A549 (cell line): ENCODE results near the gene PRMT7. TPM values are rescaled to one million over a fixed set of nuclear protein-coding genes. Genes with fewer than 3 reads are reported as not detected.

Experiments
- ATAC-seq, 2 experiments: fragments of 200-7000 bp in 1 of 2; fragments of >200 bp in 1 of 2; cut with Nextera tagmentation in 1 of 2; cut with Tn5 transposase in 1 of 2; 3 replicates each; pipeline versions ENCODE4 v1.8.0 to v1.9.1; 2018 to 2020; ENCODE audit warnings: mild to moderate bottlenecking in 1 of 2, moderate library complexity in 1 of 2
- CTCF ChIA-PET: fragments of 300-600 bp; sonication (Branson Sonifier 250); formaldehyde crosslinking; extraction: SDS; loops from one replicate; lab custom pipeline; 2021; ENCODE audit warnings: antibody characterized with exemption, inconsistent platforms; lab: Yijun Ruan, JAX
- POLR2A ChIA-PET: fragments of 350-600 bp; formaldehyde crosslinking; extraction: SDS; loops from one replicate; lab custom pipeline; 2021; ENCODE audit warnings: antibody characterized with exemption, inconsistent platforms; lab: Yijun Ruan, JAX
- DNase-seq, 2 experiments: peaks; one replicate each; pipeline versions ENCODE4 v3.0.0 to v3.0.0-alpha.2; 2011 to 2016; ENCODE audit warnings: low read depth in 1 of 2, low spot score in 1 of 2
- FAIRE-seq: peaks from 2 replicates; lab custom pipeline; 2011; peaks lifted over from hg19 to GRCh38; lab: Jason Lieb, UNC
- H3K27ac ChIP-seq, 2 experiments: fragments of >200 bp; sonication (Bioruptor Twin); formaldehyde crosslinking; 3 replicates each; pipeline ENCODE4 v1.5.1; 2016 to 2017
- H3K4me1 ChIP-seq: fragments of >200 bp; sonication (Bioruptor Twin); formaldehyde crosslinking; 3 replicates; pipeline ENCODE4 v1.6.1; 2016
- H3K4me2 ChIP-seq: fragments of >200 bp; sonication (Bioruptor Twin); formaldehyde crosslinking; 3 replicates; pipeline ENCODE4 v1.6.1; 2016
- H3K4me3 ChIP-seq: fragments of >200 bp; sonication (Bioruptor Twin); formaldehyde crosslinking; 3 replicates; pipeline ENCODE4 v1.5.1; 2016
- H3K9me3 ChIP-seq: fragments of >200 bp; sonication (Bioruptor Twin); formaldehyde crosslinking; 3 replicates; pipeline ENCODE4 v1.6.1; 2016
- CEBPB ChIP-seq, 2 experiments: fragments of >200 bp in 1 of 2; sonication (Bioruptor Twin) in 1 of 2; formaldehyde crosslinking in 1 of 2; IDR thresholded peaks; 2 replicates each; pipeline ENCODE4 v1.6.1; 2012 to 2016
- EHF ChIP-seq: fragments of 250-450 bp; sonication (Bioruptor Pico); IDR thresholded peaks from 2 replicates; pipeline ENCODE4 v1.5.0; 2020; ENCODE audit warnings: mild to moderate bottlenecking
- HOXA7 ChIP-seq: fragments of 250-450 bp; sonication (Bioruptor Pico); IDR thresholded peaks from 2 replicates; pipeline ENCODE4 v1.5.0; 2020; ENCODE audit warnings: mild to moderate bottlenecking, moderate library complexity
- KDM5A ChIP-seq: fragments of 200-600 bp; sonication (generic); IDR thresholded peaks from 2 replicates; pipeline ENCODE4 v1.6.1; 2016; ENCODE audit warnings: antibody characterized with exemption, mild to moderate bottlenecking
- MAFK ChIP-seq: fragments of 450-650 bp; IDR thresholded peaks from 2 replicates; pipeline ENCODE4 v1.6.1; 2014; ENCODE audit not compliant: partially characterized antibody
- RAD21 ChIP-seq, 2 experiments: fragments of >200 bp in 1 of 2; sonication (Bioruptor Twin) in 1 of 2; formaldehyde crosslinking in 1 of 2; IDR thresholded peaks in 1 of 2; conservative IDR thresholded peaks in 1 of 2; 2 replicates in 1 of 2; 3 replicates in 1 of 2; pipeline ENCODE4 v1.6.1; 2012 to 2018; ENCODE audit warnings: inconsistent platforms in 1 of 2
- RCOR1 ChIP-seq: fragments of 150-350 bp; IDR thresholded peaks from 2 replicates; pipeline ENCODE4 v1.6.1; 2014; ENCODE audit warnings: antibody characterized with exemption, low read length, low read depth
- ZC3H11A ChIP-seq: fragments of 450-650 bp; IDR thresholded peaks from 2 replicates; pipeline ENCODE4 v1.6.1; 2014; ENCODE audit warnings: antibody characterized with exemption, mild to moderate bottlenecking
- WGBS: methylation state at CpG from one replicate; pipeline ENCODE4 v1.1.6; 2017; ENCODE audit errors: missing lambda C conversion rate; 5-methylcytosine and 5-hydroxymethylcytosine counted together
- polyA plus RNA-seq, 4 experiments: library from polyadenylated mRNA; depleted of rRNA in 3 of 4; stranded (reverse); fragments of >200 nt; fragmentation: RNase III in 1 of 4; extraction: RNeasy Plus Mini Kit Qiagen cat#74134 plus additional on column Dnase treatment in 1 of 4; gene quantifications; 2 replicates in 3 of 4; 3 replicates in 1 of 4; pipeline ENCODE4 v1.2.3, GENCODE V29; 2011 to 2017
- TF ChIP-seq, protein P1 (sequence below): fragments of >200 bp; sonication (Bioruptor Twin); formaldehyde crosslinking; IDR thresholded peaks from 3 replicates; pipeline ENCODE4 v1.6.1; 2016
- TF ChIP-seq, protein P2 (sequence below): IDR thresholded peaks from 2 replicates; pipeline ENCODE4 v1.6.1; 2012; ENCODE audit warnings: low read depth, borderline replicate concordance
- TF ChIP-seq, protein P3 (sequence below): fragments of >200 bp; sonication (Bioruptor Twin); formaldehyde crosslinking; IDR thresholded peaks from 2 replicates; pipeline ENCODE4 v1.6.1; 2016

PRMT7 gene
- polyA plus RNA-seq, 2 of the 4 experiments (the other 2 are of a cell fraction): 37.1 to 44.7 TPM

DNA sequence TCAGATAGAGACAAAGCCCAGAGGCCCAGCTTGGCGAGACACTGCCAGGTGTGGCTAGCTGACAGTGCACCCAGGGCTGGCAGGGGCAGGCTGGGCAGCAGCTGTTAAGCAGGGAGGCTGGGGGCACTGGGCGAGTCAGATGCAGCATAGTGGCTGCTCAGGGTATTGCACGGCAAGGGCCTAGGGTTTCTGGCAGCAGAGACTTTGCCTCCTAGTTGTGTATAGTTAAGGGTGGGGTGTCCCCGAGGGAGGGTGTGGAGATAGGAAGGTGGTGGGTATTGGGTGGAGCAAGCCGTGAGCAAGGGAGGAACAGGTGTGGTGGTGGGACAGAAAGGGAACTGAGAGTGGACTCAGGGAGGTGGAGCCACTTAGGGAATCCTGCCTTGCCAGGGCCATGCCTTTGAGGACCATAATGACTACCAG lies 71.5 kb downstream of the PRMT7 start:
- no peak overlapping the region for H3K27ac ChIP-seq
- FAIRE-seq: no peak
- DNase-seq: peak; percentile 27 to 47
- no peaks in the 10 kb centered on the region for H3K9me3 ChIP-seq
- no peak overlapping the region for H3K4me2 ChIP-seq
- TF ChIP-seq RAD21 (conservative IDR thresholded peaks at IDR 0.05 in 1 of 2, IDR thresholded peaks at IDR 0.05 in 1 of 2): no peak
- TF ChIP-seq, protein P1, sequence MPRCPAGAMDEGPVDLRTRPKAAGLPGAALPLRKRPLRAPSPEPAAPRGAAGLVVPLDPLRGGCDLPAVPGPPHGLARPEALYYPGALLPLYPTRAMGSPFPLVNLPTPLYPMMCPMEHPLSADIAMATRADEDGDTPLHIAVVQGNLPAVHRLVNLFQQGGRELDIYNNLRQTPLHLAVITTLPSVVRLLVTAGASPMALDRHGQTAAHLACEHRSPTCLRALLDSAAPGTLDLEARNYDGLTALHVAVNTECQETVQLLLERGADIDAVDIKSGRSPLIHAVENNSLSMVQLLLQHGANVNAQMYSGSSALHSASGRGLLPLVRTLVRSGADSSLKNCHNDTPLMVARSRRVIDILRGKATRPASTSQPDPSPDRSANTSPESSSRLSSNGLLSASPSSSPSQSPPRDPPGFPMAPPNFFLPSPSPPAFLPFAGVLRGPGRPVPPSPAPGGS: no peak
- TF ChIP-seq EHF: no peak
- no peak for TF ChIP-seq CEBPB (IDR thresholded peaks at IDR 0.05)
- H3K4me1 ChIP-seq: no peaks in the 10 kb centered on the region
- whole genome bisulfite sequencing: 69% methylated on average over 4 of the region's 5 CpGs
- peak; percentile 55 to 80; a peak in 5 of 6 replicates for ATAC-seq
- CTCF ChIA-PET: interaction anchor here (1.3 kb wide), 1 partner anchor 14 kb away, joined by 3 read pairs; no protein-coding TSS in a partner anchor
- POLR2A ChIA-PET: no interaction called here
- no peak overlapping the region for H3K4me3 ChIP-seq

DNA sequence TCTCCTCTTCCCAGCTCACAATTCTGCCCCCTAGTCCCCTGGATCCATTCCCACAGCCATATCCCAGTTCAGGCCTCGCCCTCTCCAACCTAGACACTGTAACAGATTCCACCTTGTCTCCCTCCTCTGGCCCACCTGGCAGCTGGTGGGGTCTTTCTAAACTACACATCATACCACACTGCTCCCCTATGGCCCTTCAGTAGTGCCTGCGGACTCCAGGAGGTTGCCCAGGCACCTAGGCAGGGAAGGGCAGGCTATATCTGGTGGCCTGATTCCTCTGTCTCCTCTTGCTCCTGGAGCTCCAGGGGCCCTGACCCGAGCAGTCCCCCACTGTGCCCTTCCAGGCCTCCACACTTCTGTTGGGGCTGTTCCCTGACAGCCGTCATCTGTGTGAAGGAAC lies 73.0 kb downstream of the PRMT7 start:
- Histone ChIP-seq H3K27ac (no peak overlapping the region), H3K4me1 (no peaks in the 10 kb centered on the region), H3K9me3 (no peaks in the 10 kb centered on the region), H3K4me2 (no peak overlapping the region), H3K4me3 (no peak overlapping the region)
- DNase-seq: no peak
- ChIA-PET CTCF (interaction anchor here (1.1 kb wide), 1 partner anchor 25 kb away, joined by 3 read pairs; no protein-coding TSS in a partner anchor), POLR2A (no interaction called here)
- WGBS: 79% methylated on average over 3 of the region's 4 CpGs
- FAIRE-seq: no peak
- no peak for ATAC-seq
- TF ChIP-seq HOXA7 (CRISPR knock-in tag) (no peak), ZC3H11A (no peak), RCOR1 (no peak), KDM5A (no peak)
- TF ChIP-seq, protein P2, sequence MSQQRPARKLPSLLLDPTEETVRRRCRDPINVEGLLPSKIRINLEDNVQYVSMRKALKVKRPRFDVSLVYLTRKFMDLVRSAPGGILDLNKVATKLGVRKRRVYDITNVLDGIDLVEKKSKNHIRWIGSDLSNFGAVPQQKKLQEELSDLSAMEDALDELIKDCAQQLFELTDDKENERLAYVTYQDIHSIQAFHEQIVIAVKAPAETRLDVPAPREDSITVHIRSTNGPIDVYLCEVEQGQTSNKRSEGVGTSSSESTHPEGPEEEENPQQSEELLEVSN: no peak
- TF ChIP-seq, protein P3, sequence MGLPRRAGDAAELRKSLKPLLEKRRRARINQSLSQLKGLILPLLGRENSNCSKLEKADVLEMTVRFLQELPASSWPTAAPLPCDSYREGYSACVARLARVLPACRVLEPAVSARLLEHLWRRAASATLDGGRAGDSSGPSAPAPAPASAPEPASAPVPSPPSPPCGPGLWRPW: no peak

DNA sequence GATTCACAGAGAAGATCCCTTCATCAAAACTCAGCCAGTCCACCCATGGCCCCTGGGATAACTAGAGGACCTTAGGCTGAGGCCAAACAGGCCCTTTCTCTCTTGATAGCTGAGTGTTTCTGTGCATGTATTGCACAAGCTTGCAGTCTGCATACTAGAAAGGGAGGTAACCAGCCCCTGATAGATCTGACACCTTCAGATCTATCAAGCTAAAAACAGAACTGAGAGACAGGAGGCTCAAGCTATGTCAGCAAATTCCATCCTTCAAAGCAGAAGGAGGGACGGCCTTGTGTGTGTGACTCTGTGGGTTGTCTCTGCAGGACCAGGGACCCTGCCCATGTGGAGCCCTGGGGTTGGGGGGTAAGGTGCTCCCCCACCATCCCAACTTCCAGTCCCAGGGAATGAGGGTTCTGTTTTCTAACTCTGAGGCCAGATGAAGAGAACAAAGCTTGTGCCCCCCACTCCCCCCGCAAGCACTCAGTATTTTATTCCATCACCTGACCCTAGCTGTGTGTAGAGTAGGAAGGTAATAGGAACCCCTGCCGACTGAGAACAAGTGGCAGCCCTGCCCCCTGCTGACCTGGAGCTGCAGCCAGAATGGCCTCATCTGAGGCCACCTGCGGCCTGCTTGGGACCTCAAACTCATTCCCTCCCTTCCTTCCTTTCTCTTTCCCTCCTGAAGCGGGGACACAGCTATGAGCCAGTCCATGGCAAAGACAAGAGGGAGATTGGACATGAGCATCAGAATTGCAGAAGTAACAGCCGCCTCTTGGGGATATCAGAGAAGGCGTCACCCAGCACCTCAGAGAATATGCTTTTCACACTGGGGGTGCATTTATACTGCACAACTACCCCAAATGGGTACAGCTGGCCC lies 73.7 kb downstream of the PRMT7 start:
- no peaks in the 10 kb centered on the region for H3K4me1 ChIP-seq
- ChIA-PET CTCF (interaction anchor here (1.1 to 3.0 kb wide), 3 partner anchors 12 to 24 kb away, joined by 3 to 11 read pairs (median 6); no protein-coding TSS in a partner anchor), POLR2A (no interaction called here)
- ATAC-seq (no peak), FAIRE-seq (no peak), DNase-seq (no peak)
- H3K4me3 ChIP-seq: no peak overlapping the region
- TF ChIP-seq MAFK: peak; percentile 30
- no peak for TF ChIP-seq CEBPB (IDR thresholded peaks at IDR 0.05)
- no peak overlapping the region for H3K27ac ChIP-seq
- 80% methylated on average over 7 of the region's 7 CpGs for WGBS
- no peak overlapping the region for H3K4me2 ChIP-seq
- H3K9me3 ChIP-seq: no peaks in the 10 kb centered on the region

DNA sequence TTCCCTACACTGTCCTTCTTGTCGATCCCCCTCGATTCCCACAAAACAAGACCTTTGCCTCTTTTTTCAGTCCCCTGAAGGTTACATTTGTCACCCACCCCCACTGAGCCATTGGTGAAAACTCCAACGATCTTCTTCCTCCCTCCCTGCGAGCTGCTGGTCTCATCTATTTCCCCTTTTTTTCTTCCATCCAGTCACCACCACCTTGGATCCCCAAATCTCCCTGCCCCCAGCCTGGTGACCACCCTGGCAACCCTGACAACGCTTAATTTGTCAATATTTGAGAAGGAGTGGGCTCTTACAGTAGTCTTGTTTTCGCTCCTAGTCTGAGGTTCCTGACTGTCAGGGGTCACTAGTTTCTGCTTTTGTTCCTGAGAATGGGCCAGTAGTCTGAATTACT lies 74.6 kb downstream of the PRMT7 start:
- 54% methylated on average over 6 of the region's 6 CpGs for WGBS
- ChIA-PET CTCF (interaction anchor here (2.0 to 3.0 kb wide), 2 partner anchors 11 to 19 kb away, joined by 6 to 11 read pairs; no protein-coding TSS in a partner anchor), POLR2A (no interaction called here)
- DNase-seq (no peak), FAIRE-seq (no peak), ATAC-seq (no peak)
- no peak overlapping the region for H3K4me2 ChIP-seq
- H3K4me1 ChIP-seq: no peaks in the 10 kb centered on the region
- H3K27ac ChIP-seq: no peak overlapping the region
- H3K4me3 ChIP-seq: no peak overlapping the region
- TF ChIP-seq, protein P2: no peak
- no peaks in the 10 kb centered on the region for H3K9me3 ChIP-seq
